ENCODE data around the gene SLC4A1AP.
"Not testable (repeated sequence)": the region's sequence is repeated elsewhere in the genome, so short reads cannot be mapped to it uniquely, and the experiment has no call there.

The SLC4A1AP gene

DNA sequence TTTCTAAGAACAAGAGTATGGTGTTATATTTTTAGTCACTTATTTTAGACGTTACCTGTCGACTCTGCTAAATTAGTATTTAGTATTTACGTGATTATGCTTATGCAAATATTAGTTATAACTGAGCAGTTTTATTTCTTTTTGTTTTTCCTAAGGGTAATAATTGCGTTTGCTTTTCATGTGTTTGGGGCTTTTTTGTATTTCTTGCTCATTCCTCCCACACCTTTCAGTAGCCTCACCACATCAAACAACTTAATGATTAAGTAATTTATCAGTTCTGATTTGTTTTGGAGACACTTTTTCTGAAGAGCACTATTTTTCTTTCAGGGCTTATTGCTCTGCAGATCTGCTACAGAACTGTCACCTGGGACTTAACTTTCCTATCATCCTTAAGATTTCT, 7.5 kb downstream of the SLC4A1AP start:
- H3K4me3 ChIP-seq (ENCODE audit: low read depth, low read length) = no peak overlapping the region
- TF ChIP-seq, protein P1, sequence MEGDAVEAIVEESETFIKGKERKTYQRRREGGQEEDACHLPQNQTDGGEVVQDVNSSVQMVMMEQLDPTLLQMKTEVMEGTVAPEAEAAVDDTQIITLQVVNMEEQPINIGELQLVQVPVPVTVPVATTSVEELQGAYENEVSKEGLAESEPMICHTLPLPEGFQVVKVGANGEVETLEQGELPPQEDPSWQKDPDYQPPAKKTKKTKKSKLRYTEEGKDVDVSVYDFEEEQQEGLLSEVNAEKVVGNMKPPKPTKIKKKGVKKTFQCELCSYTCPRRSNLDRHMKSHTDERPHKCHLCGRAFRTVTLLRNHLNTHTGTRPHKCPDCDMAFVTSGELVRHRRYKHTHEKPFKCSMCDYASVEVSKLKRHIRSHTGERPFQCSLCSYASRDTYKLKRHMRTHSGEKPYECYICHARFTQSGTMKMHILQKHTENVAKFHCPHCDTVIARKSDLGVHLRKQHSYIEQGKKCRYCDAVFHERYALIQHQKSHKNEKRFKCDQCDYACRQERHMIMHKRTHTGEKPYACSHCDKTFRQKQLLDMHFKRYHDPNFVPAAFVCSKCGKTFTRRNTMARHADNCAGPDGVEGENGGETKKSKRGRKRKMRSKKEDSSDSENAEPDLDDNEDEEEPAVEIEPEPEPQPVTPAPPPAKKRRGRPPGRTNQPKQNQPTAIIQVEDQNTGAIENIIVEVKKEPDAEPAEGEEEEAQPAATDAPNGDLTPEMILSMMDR (IDR thresholded peaks at IDR 0.05; ENCODE audit: borderline replicate concordance, insufficient read depth, low read depth, low read length) = no peak

DNA sequence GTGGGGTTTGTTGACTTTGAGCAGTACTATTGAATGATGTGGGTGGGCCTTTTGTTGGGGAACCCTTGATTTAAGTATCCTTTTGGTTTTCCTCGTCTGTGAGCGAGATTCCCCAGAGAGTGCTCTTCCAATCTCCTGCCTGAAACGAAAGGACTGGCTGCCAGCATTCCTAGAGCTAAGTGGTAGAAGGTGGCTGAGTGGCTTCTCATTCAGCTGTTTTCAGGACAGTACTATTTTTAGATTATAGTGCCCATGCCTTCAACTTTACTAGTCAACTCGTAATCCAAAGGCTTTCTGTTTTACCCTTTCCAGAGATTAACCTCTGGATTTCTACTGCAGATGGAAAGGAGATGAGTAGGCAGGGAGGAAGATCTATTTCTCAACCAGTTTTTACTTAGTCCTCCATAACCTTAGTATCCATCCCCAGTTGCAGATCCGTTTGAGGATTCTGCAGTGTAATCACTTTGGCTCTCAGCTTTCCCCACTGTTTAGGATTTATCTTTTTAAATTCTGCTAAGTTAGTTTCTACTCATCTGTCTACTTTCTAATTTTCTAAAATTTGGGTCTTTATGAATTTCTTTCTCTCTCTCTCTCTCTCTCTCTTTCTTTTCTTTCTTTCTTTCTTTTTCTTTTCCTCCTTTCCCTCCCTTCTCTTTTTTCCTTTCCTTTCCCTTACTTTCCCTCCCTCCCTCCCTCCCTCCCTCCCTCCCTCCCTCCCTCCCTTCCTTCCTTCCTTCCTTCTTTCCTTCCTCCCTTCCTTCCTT, 9.2 kb downstream of the SLC4A1AP start:
- TF ChIP-seq, protein P1 (IDR thresholded peaks at IDR 0.05; ENCODE audit: borderline replicate concordance, insufficient read depth, low read depth, low read length) = no peak
- no peak overlapping the region for H3K4me3 ChIP-seq (ENCODE audit: low read depth, low read length)

DNA sequence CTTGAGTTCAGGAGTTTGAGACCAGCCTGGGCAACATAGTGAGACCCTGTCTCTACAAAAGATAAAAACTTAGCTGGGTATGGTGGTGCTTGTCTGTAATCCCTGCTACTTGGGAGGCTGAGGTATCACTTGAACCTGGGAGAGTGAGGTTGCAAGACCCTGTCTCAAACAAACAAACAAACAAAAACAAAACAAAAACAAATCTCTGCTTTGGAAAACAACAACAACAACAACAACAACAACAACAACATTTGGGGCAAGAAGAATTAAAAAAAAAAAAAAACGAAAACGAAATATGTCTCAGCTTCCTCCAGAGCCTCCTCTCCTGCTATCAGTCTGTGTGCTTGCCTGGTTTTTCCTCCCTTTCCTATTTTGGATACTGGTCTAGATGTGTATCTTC, 16.9 kb downstream of the SLC4A1AP start:
- TF ChIP-seq, protein P1 (IDR thresholded peaks at IDR 0.05; ENCODE audit: borderline replicate concordance, insufficient read depth, low read depth, low read length) = no peak

DNA sequence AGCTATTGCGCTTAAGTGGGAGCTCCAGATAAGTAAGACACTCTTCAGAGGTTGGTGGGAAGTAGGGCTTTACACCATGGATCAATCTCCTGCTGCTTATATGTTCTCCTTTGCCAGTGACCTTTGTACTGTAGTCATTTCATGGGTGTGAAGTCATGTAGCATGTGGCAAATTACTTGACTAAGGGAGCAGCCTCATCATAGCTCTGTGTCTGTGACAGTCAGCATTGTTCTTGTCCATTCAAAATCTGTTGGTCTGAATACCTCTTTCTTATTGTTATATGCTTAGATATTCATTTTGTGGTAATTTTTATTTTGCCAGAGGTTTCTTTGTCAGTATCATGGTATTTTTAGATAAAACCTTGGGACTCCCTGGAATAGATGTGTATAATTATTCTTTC, 18.2 kb downstream of the SLC4A1AP start:
- H3K4me3 ChIP-seq (ENCODE audit: low read depth, low read length) = no peak overlapping the region
- TF ChIP-seq, protein P1 (IDR thresholded peaks at IDR 0.05; ENCODE audit: borderline replicate concordance, insufficient read depth, low read depth, low read length) = no peak

More for the DNA sequence above, 16.9 kb downstream of the SLC4A1AP start:
- H3K4me3 ChIP-seq (ENCODE audit: low read depth, low read length) = no peak overlapping the region

DNA sequence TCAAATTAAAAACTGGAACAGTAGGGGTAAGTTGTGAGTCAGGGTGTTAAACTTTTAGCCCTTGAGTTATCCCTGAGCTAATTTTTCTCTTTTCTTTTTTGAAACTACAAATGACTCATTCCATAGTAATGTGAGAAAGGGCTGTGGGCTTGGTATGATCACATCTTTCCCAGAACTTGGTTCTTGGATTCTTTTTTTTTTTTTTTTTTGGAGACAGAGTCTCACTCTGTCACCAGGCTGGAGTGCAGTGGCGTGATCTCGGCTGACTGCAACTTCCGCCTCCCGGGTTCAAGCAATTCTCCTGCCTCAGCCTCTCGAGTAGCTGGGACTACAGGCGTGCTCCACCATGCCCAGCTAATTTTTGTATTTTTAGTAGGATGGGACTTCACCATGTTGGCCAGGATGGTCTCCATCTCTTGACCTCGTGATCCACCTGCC, 18.7 kb downstream of the SLC4A1AP start:
- not testable (repeated sequence) for H3K4me3 ChIP-seq (ENCODE audit: low read depth, low read length)

DNA sequence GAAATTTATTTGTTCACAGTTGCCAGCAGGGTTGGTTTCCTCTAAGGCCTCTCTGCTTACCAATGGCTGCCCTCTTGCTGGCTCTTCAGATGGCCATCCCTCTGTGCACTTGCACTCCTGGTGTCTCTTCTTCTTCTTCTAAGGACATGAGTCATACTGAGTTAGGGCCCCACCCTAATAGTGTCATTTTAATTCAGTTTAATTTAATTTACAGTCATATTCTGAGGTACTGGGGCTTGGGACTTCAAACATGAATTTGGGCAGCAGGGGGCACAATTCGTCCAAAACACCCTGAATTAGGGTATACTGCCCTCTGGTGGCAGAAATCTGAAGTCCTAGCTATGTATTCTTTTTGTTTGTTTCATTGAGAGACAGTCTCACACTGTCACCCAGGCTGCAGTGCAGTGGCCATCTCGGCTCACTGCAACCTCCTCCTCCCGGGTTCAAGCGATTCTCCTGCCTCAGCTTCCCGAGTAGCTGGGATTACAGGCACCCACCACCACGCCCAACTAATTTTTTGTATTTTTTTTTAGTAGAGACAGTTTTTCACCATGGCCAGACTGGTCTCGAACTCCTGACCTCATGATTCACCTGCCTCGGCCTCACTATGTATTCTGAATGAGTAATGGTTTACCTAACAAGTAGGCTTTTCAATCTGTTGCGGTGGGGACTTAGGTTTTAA, 19.8 kb downstream of the SLC4A1AP start:
- H3K4me3 ChIP-seq (ENCODE audit: low read depth, low read length) = no peak overlapping the region
- TF ChIP-seq, protein P1 (IDR thresholded peaks at IDR 0.05; ENCODE audit: borderline replicate concordance, insufficient read depth, low read depth, low read length) = peak; percentile 93

DNA sequence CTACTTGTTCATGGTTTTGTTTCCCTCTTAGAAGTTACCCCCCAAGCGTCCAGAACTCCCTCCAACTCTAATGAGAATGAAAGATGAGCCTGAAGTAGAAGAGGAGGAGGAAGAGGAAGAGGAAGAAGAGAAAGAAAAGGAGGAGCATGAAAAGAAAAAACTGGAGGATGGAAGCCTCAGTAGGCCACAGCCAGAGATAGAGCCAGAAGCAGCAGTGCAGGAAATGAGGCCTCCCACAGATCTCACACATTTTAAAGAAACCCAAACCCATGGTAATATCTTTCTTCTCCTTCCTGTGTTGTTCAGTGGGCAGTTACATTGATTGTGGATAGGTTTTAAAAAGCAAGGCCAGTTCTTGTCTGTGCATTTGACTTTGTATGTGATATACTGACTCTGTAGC, 21.3 kb downstream of the SLC4A1AP start:
- not testable (repeated sequence) for H3K4me3 ChIP-seq (ENCODE audit: low read depth, low read length)

DNA sequence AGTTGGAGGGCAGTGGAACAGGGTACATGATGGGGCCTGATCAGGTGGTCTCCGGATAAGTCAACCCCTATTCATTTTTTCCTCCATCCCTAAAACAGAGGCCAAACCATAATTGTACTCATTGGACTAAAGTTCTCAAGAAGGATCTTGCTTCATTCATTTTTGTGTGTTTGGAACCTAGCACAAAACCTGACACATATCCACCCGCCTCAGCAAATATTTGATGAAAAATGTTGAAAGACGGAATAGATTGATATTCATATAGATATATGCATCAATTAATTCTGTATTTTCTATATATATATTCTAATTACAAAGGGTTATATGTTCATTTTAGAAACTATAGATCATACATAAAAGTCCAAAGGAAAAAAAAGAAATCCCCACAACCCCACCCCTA, 21.9 kb downstream of the SLC4A1AP start:
- TF ChIP-seq, protein P1 (IDR thresholded peaks at IDR 0.05; ENCODE audit: borderline replicate concordance, insufficient read depth, low read depth, low read length) = no peak
- no peak overlapping the region for H3K4me3 ChIP-seq (ENCODE audit: low read depth, low read length)

All from GM12875 (cell line).